HepG2 (cell line): ENCODE measurements around the gene SLC25A11. TPM values are rescaled to one million over a fixed set of nuclear protein-coding genes. Genes with fewer than 3 reads are reported as not detected.

Experiments used
- SRF ChIP-seq: IDR thresholded peaks from 2 replicates; pipeline ENCODE4 v1.6.1; 2011; ENCODE audit warnings: mild to moderate bottlenecking, low read depth, low read length, moderate library complexity
- ZNF572 ChIP-seq: sonication (generic); formaldehyde crosslinking; IDR thresholded peaks from 2 replicates; pipeline ENCODE4 v1.5.1; 2020; ENCODE audit warnings: mild to moderate bottlenecking, missing genetic modification reagents
- polyA plus RNA-seq, 8 experiments: library from polyadenylated mRNA; depleted of rRNA in 3 of 8; stranded (reverse) in 7 of 8; unstranded in 1 of 8; fragments of >200 nt; fragmentation: Illumina TruSeq in 4 of 8; extraction: Trizol in 4 of 8; gene quantifications; 2 replicates each; pipeline versions ENCODE4 v1.2.1 to v1.2.3, GENCODE V29; 2011 to 2016; ENCODE audit warnings: low read depth in 4 of 8, missing spikeins in 1 of 8, mixed read lengths in 1 of 8; ENCODE audit not compliant: insufficient read depth in 1 of 8
- total RNA-seq, 5 experiments: library from RNA; depleted of rRNA; stranded (reverse); fragments of >200 nt; fragmentation: Illumina TruSeq; extraction: Trizol; gene quantifications; 2 replicates each; pipeline ENCODE4 v1.2.3, GENCODE V29; 2016; ENCODE audit warnings: low read depth in 1 of 5
- TF ChIP-seq, protein P1 (sequence below): sonication (generic); formaldehyde crosslinking; IDR thresholded peaks from 2 replicates; pipeline ENCODE4 v1.4.0; 2020; ENCODE audit warnings: mild to moderate bottlenecking, missing genetic modification reagents
- TF ChIP-seq, protein P2 (sequence below): sonication (generic); formaldehyde crosslinking; IDR thresholded peaks from 2 replicates; pipeline ENCODE4 v1.8.0; 2022; ENCODE audit warnings: mild to moderate bottlenecking, missing genetic modification reagents

The SLC25A11 gene
- total and polyA plus RNA-seq, 2 of the 13 experiments (the other 11 are each of a cell fraction or from before 2014, with no cell fraction given), result 35.4 to 47.2 TPM

GRCh38 chr17:4980644-4981216 lies 40.9 kb upstream of the SLC25A11 start (continued):
- TF ChIP-seq, protein P1, sequence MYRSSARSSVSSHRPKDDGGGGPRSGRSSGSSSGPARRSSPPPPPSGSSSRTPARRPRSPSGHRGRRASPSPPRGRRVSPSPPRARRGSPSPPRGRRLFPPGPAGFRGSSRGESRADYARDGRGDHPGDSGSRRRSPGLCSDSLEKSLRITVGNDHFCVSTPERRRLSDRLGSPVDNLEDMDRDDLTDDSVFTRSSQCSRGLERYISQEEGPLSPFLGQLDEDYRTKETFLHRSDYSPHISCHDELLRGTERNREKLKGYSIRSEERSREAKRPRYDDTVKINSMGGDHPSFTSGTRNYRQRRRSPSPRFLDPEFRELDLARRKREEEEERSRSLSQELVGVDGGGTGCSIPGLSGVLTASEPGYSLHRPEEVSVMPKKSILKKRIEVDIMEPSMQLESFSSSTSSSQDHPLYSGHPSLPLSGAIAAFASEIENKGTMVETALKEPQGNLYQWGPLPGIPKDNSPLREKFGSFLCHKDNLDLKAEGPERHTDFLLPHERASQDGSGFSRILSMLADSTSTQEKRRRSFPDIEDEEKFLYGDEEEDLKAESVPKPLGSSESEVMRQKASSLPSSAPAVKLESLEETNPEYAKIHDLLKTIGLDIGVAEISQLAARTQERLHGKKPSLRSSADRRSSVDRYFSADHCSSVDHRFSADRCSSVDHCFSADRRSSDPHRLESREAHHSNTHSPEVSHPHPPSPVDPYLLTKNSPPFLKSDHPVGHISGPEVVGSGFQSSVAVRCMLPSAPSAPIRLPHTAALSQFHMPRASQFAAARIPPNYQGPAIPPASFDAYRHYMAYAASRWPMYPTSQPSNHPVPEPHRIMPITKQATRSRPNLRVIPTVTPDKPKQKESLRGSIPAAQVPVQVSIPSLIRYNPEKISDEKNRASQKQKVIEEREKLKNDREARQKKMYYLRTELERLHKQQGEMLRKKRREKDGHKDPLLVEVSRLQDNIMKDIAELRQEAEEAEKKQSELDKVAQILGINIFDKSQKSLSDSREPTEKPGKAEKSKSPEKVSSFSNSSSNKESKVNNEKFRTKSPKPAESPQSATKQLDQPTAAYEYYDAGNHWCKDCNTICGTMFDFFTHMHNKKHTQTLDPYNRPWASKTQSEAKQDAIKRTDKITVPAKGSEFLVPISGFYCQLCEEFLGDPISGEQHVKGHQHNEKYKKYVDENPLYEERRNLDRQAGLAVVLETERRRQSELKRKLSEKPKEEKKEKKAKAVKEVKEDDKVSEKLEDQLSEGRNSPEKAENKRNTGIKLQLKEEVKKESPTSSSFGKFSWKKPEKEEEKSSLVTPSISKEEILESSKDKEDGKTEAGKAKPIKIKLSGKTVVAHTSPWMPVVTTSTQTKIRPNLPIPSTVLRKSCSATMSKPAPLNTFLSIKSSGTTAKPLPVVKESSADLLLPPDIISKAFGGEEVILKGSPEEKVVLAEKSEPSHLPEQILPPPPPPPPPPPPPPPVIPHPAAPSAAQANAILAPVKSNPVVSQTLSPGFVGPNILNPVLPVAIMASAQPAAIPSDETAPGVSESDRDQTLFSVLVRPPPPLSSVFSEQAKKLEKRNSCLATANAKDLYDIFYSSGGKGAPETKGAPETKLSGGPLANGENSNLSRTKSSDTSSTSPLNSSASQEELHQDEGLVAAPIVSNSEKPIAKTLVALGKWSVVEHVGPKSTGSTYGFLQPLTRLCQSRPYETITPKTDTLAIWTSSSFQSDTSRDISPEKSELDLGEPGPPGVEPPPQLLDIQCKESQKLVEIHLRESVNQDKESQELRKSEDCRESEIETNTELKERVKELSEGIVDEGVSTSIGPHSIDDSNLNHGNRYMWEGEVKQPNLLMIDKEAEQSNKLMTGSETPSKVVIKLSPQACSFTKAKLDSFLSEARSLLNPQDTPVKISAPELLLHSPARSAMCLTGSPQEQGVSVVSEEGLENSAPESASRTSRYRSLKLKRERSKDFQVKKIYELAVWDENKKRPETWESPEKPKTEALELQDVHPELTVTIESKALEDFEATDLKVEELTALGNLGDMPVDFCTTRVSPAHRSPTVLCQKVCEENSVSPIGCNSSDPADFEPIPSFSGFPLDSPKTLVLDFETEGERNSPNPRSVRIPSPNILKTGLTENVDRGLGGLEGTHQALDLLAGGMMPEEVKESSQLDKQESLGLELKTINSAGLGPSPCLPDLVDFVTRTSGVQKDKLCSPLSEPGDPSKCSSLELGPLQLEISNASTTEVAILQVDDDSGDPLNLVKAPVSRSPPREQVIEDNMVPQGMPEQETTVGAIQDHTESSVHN (CRISPR knock-in tag), result 0 out of 2 replicates have a peak, but pooled peaks have one; percentile 39
- TF ChIP-seq ZNF572, result 0 out of 2 replicates have a peak, but pooled peaks have one; percentile 72
- 0 out of 2 replicates have a peak, but pooled peaks have one; percentile 32 for TF ChIP-seq SRF
- TF ChIP-seq, protein P2, sequence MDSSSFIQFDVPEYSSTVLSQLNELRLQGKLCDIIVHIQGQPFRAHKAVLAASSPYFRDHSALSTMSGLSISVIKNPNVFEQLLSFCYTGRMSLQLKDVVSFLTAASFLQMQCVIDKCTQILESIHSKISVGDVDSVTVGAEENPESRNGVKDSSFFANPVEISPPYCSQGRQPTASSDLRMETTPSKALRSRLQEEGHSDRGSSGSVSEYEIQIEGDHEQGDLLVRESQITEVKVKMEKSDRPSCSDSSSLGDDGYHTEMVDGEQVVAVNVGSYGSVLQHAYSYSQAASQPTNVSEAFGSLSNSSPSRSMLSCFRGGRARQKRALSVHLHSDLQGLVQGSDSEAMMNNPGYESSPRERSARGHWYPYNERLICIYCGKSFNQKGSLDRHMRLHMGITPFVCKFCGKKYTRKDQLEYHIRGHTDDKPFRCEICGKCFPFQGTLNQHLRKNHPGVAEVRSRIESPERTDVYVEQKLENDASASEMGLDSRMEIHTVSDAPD (CRISPR knock-in tag), result no peak
